Upper lobe of left lung (tissue), 6 donors: ENCODE measurements around the gene TMEM178B. TPM values are rescaled to one million over a fixed set of nuclear protein-coding genes. Genes with fewer than 3 reads are reported as not detected.
A peak's percentile ranks its signal among the peaks of the same experiment; 100 is the strongest.

Source experiments
- ATAC-seq, 2 donors: fragments of 200-7000 bp; cut with Tn5 transposase; one replicate each; pipeline ENCODE4 v1.9.1; 2022; ENCODE audit warnings: mild to moderate bottlenecking in 2 of 2, moderate library complexity in 2 of 2; ENCODE audit not compliant: low FRiP score in 2 of 2
- DNase-seq, 2 donors: peaks; one replicate each; pipeline ENCODE4 v3.0.0-alpha.2; 2019 to 2020
- H3K27ac ChIP-seq, 4 donors: fragments of 200-600 bp; sonication (generic); one replicate each; pipeline ENCODE4 v1.5.1; 2016 to 2019
- H3K27me3 ChIP-seq, 4 donors: fragments of 200-600 bp; sonication (generic); one replicate each; pipeline ENCODE4 v1.5.1; 2017 to 2019
- H3K36me3 ChIP-seq, 4 donors: fragments of 200-600 bp; sonication (generic); one replicate each; pipeline ENCODE4 v1.5.1; 2016 to 2019
- H3K4me1 ChIP-seq, 4 donors: fragments of 200-600 bp; sonication (generic); one replicate each; pipeline ENCODE4 v1.5.1; 2018 to 2019
- H3K4me3 ChIP-seq, 4 donors: fragments of 200-600 bp; sonication (generic); one replicate each; pipeline ENCODE4 v1.5.1; 2017 to 2019; ENCODE audit warnings: mild to moderate bottlenecking in 2 of 4, moderate library complexity in 1 of 4
- H3K9me3 ChIP-seq, 4 donors: fragments of 200-600 bp; sonication (generic); one replicate each; pipeline ENCODE4 v1.5.1; 2018 to 2019
- CTCF ChIP-seq, 6 experiments: fragments of 450-650 bp in 4 of 6; fragments of 200-600 bp in 2 of 6; sonication (generic) in 2 of 6; IDR thresholded peaks; one replicate each; pipeline ENCODE4 v1.5.1; 2016 to 2019; ENCODE audit warnings: antibody characterized with exemption in 6 of 6
- EP300 ChIP-seq, 4 donors: sonication (generic); formaldehyde crosslinking; IDR thresholded peaks; one replicate each; pipeline ENCODE4 v1.5.1; 2017; ENCODE audit warnings: antibody characterized with exemption in 4 of 4, control low read depth in 2 of 4
- POLR2A ChIP-seq, 4 donors: fragments of 450-650 bp; IDR thresholded peaks; one replicate each; pipeline ENCODE4 v1.5.1; 2016 to 2017; ENCODE audit warnings: antibody characterized with exemption in 4 of 4, mild to moderate bottlenecking in 2 of 4
- POLR2AphosphoS5 ChIP-seq, 2 donors: sonication (generic); formaldehyde crosslinking; IDR thresholded peaks; one replicate each; pipeline ENCODE4 v1.5.1; 2017; ENCODE audit warnings: antibody characterized with exemption in 2 of 2
- WGBS, 2 donors: methylation state at CpG; one replicate each; pipeline ENCODE4 v1.1.5; 2017 to 2018; 5-methylcytosine and 5-hydroxymethylcytosine counted together
- total RNA-seq, 6 donors: library from RNA; depleted of rRNA in 4 of 6; stranded (reverse); fragments of >200 nt in 4 of 6; gene quantifications; one replicate each; pipeline versions ENCODE4 v1.1.0 to v1.2.1, GENCODE V29; 2016 to 2021
- donor health status: DM: no; HTN: no; CAD: no; lungs with moderate emphysema.
- donor health status: DM: no; HTN: yes; CAD: no; lungs with severe emphysema.

TMEM178B gene
- total RNA-seq, 6 donors from 2014 or later = under 0.01 to 1.4 (median 0.32) TPM

- TF ChIP-seq CTCF (IDR thresholded peaks at IDR 0.05) = no peak
- no peak for TF ChIP-seq POLR2A (IDR thresholded peaks at IDR 0.05)
- no peak for TF ChIP-seq POLR2AphosphoS5 (IDR thresholded peaks at IDR 0.05)
- no peak for TF ChIP-seq EP300 (IDR thresholded peaks at IDR 0.05)
- no peak overlapping the region for H3K4me3 ChIP-seq
These were observed 288.9 kb downstream of the TMEM178B start for GRCh38 chr7:141362580-141363435.

DNA sequence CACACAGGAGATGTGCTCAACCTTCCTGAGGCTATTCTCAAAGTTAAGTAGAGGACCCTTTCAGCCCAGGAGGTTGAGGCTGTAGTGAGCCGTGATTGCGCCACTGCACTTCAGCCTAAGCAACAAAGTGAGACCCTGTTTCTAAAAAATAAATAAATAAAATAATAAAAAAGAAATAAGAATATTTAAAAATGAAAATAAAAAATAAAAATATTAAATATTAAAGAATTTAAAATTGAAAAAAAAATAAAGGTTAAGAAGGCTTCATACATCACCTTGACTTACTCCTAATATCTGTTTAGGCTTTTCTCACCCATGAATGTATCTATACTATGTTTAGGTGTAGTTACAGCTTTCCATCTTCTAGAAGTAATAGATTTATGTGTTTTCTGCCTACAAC, 289.9 kb downstream of the TMEM178B start:
- ATAC-seq (no peak), DNase-seq (no peak)
- WGBS, 2 donors = 95 to 96% methylated on average over 2 of the region's 2 CpGs
- Histone ChIP-seq H3K27me3 (no peaks in the 10 kb centered on the region), H3K27ac (no peak overlapping the region), H3K4me3 (no peak overlapping the region), H3K4me1 (peaks cover 0 to 4% (median 1%) of the 10 kb centered on the region in 4 donors), H3K36me3 (no peaks in the 10 kb centered on the region), H3K9me3 (no peaks in the 10 kb centered on the region)
- TF ChIP-seq POLR2A (IDR thresholded peaks at IDR 0.05) = no peak
- TF ChIP-seq EP300 (IDR thresholded peaks at IDR 0.05) = no peak
- no peak for TF ChIP-seq CTCF (IDR thresholded peaks at IDR 0.05)
- no peak for TF ChIP-seq POLR2AphosphoS5 (IDR thresholded peaks at IDR 0.05)

More at GRCh38 chr7:141362580-141363435, 288.9 kb downstream of the TMEM178B start:
- H3K4me1 ChIP-seq = peaks cover 0 to 4% (median 1%) of the 10 kb centered on the region in 4 donors
- no peaks in the 10 kb centered on the region for H3K36me3 ChIP-seq
- WGBS, 2 donors = 79 to 90% methylated on average over 13 of the region's 13 CpGs
- H3K27ac ChIP-seq = no peak overlapping the region
- peak in 1 of 2 donors; percentile 50 for ATAC-seq
- DNase-seq = no peak
- no peaks in the 10 kb centered on the region for H3K9me3 ChIP-seq
- no peaks in the 10 kb centered on the region for H3K27me3 ChIP-seq

DNA sequence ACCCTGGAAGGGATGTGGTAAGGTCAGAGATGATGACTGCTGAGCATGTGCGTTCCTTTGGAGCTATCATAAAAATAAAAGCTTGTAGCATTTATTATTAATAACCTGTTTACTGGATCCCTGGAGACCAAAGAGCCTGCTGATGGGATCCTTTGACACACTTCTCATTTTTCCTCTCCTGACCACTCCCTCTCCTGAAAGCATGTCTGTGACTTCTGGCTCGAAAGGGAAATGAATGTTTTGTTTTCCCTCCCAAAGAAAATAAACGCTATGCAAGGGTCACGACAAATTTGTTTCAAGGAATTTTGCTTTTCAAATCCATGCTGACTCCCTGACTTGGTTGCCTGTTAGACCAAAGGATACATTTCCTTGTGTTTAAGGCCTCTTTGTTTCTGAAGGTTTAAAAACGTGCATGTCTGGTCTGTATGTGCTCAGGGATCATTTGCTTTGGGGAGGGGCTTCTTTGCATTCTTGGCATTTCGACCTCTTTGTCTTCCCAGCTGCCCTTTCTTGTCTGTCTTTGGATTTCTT, 292.3 kb downstream of the TMEM178B start:
- no peak for ATAC-seq
- Histone ChIP-seq H3K4me1 (peaks cover 0 to 4% (median 1%) of the 10 kb centered on the region in 4 donors), H3K4me3 (no peak overlapping the region), H3K36me3 (no peaks in the 10 kb centered on the region), H3K9me3 (no peaks in the 10 kb centered on the region), H3K27ac (no peak overlapping the region), H3K27me3 (no peaks in the 10 kb centered on the region)
- no peak for DNase-seq
- TF ChIP-seq POLR2A (IDR thresholded peaks at IDR 0.05) (no peak), POLR2AphosphoS5 (IDR thresholded peaks at IDR 0.05) (no peak), EP300 (IDR thresholded peaks at IDR 0.05) (no peak), CTCF (IDR thresholded peaks at IDR 0.05) (no peak)
- WGBS, 2 donors = 27 to 39% methylated on average over 6 of the region's 6 CpGs

DNA sequence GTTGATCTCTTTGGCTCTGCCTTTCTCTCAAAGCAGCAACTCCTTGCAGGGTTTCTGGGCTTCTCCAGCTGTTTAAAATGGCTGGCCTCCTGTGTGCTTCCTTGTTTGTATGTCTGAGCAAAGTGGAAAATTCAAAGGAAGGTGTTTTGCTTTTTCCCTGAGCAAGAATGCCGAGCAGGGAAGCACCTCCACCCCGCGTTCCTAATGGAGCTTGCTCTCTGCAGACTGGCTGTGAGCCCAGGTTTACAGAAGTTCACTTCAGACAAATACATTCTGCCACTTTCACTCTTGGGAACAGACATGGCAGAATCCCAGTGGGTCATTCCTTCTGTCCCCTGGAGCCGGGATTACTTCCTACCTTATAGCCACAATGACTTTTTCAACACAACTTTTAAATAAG, 295.6 kb downstream of the TMEM178B start:
- H3K27ac ChIP-seq = no peak overlapping the region
- no peaks in the 10 kb centered on the region for H3K9me3 ChIP-seq
- peaks cover 0 to 4% (median 1%) of the 10 kb centered on the region in 4 donors for H3K4me1 ChIP-seq
- H3K4me3 ChIP-seq = no peak overlapping the region
- DNase-seq = peak in 1 of 2 donors; percentile 42
- no peaks in the 10 kb centered on the region for H3K27me3 ChIP-seq
- no peak for ATAC-seq
- TF ChIP-seq CTCF (IDR thresholded peaks at IDR 0.05) = no peak
- TF ChIP-seq POLR2AphosphoS5 (IDR thresholded peaks at IDR 0.05) = no peak
- no peak for TF ChIP-seq EP300 (IDR thresholded peaks at IDR 0.05)
- no peak for TF ChIP-seq POLR2A (IDR thresholded peaks at IDR 0.05)
- whole genome bisulfite sequencing, 2 donors = 17 to 23% methylated on average over 4 of the region's 4 CpGs
- no peaks in the 10 kb centered on the region for H3K36me3 ChIP-seq
